Bronchial epithelial cell (primary cell): Measurements from ENCODE around the gene KLHL15. TPM values are rescaled to one million over a fixed set of nuclear protein-coding genes. Genes with fewer than 3 reads are reported as not detected.

ENCODE experiments used
- DNase-seq: peaks from one replicate; pipeline ENCODE4 v3.0.0-alpha.2; 2010; ENCODE audit warnings: low read depth
- FAIRE-seq: peaks from 2 replicates; lab custom pipeline; 2011; peaks lifted over from hg19 to GRCh38; lab: Jason Lieb, UNC
- H3K27me3 ChIP-seq: 2 replicates; pipeline ENCODE4 v1.5.1; 2011; ENCODE audit warnings: low read length; ENCODE audit not compliant: control insufficient read depth, insufficient read depth
- H3K36me3 ChIP-seq: 2 replicates; pipeline ENCODE4 v1.5.1; 2011; ENCODE audit warnings: low read length; ENCODE audit not compliant: control insufficient read depth, insufficient read depth
- H3K4me3 ChIP-seq: 2 replicates; pipeline ENCODE4 v1.5.1; 2011; ENCODE audit warnings: mild to moderate bottlenecking, low read depth, low read length, control low read depth
- total RNA-seq: library from RNA; depleted of rRNA; stranded (reverse); fragments of >200 nt; gene quantifications from 2 replicates; pipeline ENCODE4 v1.2.1, GENCODE V29; 2014
- TF ChIP-seq, protein P1 (sequence below): IDR thresholded peaks from 2 replicates; pipeline ENCODE4 v1.5.1; 2011; ENCODE audit warnings: mild to moderate bottlenecking, moderate library complexity, low read length, control low read depth, inconsistent platforms; ENCODE audit not compliant: insufficient read depth, severe bottlenecking

Gene KLHL15
- total RNA-seq, 1 donor from 2014 or later: 6.1 TPM

DNA sequence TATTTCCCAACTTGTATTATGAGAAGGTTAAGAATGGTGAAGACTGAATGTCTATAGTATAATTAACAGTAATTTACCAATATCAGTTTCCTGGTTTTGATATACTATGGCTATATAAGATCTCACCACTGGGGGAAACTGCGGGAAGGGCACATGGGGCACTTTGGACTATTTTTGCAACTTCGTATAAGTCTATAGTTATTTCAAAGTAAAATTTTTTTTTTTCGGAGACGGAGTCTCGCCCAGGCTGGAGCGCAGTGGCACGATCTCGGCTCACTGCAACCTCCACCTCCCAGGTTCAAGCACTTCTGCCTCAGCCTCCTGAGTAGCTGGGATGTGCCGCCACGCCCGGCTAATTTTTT is 73.1 kb downstream of the KLHL15 start:
- DNase-seq: no peak
- Histone ChIP-seq H3K27me3 (no peaks in the 10 kb centered on the region), H3K36me3 (no peaks in the 10 kb centered on the region), H3K4me3 (no peak overlapping the region)
- no peak for FAIRE-seq
- TF ChIP-seq, protein P1, sequence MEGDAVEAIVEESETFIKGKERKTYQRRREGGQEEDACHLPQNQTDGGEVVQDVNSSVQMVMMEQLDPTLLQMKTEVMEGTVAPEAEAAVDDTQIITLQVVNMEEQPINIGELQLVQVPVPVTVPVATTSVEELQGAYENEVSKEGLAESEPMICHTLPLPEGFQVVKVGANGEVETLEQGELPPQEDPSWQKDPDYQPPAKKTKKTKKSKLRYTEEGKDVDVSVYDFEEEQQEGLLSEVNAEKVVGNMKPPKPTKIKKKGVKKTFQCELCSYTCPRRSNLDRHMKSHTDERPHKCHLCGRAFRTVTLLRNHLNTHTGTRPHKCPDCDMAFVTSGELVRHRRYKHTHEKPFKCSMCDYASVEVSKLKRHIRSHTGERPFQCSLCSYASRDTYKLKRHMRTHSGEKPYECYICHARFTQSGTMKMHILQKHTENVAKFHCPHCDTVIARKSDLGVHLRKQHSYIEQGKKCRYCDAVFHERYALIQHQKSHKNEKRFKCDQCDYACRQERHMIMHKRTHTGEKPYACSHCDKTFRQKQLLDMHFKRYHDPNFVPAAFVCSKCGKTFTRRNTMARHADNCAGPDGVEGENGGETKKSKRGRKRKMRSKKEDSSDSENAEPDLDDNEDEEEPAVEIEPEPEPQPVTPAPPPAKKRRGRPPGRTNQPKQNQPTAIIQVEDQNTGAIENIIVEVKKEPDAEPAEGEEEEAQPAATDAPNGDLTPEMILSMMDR: no peak

DNA sequence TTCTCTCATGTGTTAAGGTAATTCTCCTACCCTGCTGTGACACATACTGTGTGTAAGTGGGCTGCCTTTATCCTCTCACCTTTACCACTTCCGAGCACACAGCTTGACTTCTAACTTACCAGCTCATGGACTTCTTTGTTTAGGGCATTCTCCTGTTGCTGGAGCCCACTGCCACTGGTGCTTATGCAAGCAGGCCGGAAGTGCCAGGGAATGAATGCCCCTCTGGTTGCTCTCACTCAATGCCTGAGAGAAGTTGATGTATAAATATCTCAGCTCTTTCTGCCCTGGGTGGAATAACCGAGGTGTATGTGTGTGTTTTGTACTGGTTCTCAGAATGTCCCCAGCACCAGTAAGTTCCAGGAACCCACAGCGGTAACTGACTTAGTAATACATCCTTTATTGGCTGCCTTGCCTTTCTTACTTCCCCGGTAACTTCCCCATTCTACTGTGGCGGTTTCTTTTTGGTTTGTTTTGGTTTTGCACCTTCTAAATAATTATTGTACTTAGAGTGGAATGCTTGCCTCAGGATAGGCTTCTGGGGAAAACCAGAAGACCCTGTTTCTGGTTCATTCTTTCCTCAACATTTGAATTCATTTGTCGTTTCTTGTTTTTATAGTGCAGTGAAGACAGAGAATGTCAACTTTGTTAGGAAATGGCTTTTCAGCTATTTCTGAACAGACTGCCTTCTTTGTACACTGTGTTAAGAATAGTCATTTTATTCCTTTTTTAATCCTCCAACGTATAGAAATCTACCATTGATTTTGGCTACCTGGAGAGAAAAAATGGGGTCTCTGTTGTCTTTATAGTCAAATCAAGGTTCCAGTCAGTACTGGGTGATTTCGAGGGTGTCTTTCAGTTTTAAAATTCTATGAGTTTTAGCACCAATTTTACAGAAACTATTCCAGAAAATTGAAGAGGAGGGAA is 73.7 kb downstream of the KLHL15 start:
- TF ChIP-seq, protein P1: no peak
- no peak for DNase-seq
- no peaks in the 10 kb centered on the region for H3K36me3 ChIP-seq
- no peak overlapping the region for H3K4me3 ChIP-seq
- FAIRE-seq: no peak
- no peaks in the 10 kb centered on the region for H3K27me3 ChIP-seq

DNA sequence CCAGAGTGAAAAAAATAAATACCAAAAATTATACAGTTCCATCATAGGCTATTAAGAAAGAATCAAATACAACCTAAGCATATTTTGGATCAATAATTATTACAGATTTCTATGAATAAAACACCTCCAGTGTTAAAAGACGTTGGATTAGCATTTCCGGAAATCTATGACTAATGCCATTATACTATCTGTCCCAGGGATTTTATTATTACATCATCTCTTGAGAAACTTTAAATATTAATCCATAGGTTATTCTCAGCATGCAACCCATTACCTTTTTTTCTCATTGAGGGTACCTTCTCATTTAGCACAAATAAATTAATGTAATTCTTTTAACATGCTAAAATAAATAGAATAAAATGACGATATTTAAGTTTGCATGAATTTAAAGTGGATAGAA is 74.6 kb downstream of the KLHL15 start:
- no peaks in the 10 kb centered on the region for H3K27me3 ChIP-seq
- H3K36me3 ChIP-seq: no peaks in the 10 kb centered on the region
- FAIRE-seq (no peak), DNase-seq (peak; percentile 21)
- no peak overlapping the region for H3K4me3 ChIP-seq
- TF ChIP-seq, protein P1: no peak

DNA sequence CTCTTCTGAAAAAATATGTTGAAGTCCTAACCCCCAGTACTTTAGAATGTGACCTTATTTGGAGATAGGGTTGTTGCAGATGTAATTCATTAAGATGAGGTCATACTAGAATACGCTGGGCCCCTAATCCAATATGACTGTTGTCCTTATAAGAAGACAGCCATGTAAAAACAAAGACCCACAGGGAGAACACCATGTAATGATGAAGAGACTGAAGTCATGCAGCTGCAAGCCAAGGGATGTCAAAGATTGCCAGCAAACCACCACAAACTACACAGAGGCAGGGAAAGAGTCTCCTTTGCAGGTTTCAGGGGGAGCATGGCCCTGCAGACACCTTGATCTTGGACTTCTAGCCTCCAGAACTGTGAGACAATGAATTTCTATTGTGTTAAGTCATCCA is 81.8 kb downstream of the KLHL15 start:
- Histone ChIP-seq H3K27me3 (no peaks in the 10 kb centered on the region), H3K4me3 (no peak overlapping the region), H3K36me3 (no peaks in the 10 kb centered on the region)
- TF ChIP-seq, protein P1: no peak
- FAIRE-seq (no peak), DNase-seq (no peak)

DNA sequence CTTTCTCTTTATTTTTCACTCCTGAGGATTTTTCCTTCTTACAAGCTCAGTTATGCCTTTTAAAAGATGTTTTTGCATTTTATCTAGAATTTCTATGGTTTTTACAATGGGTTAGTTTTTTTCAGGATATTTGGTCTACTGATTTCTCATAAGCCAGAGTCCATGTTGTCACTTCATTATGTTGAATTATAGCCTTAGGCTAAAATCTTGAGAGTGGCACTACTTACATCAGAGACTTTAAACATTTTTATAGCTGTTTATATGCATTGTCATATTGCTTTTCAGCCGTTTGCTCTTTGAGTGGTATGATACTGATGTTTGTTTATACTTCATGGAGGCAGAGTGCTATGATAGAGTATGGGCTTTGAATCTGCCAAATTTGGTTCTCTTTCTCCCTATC is 82.8 kb downstream of the KLHL15 start:
- TF ChIP-seq, protein P1: no peak
- DNase-seq (no peak), FAIRE-seq (no peak)
- H3K36me3 ChIP-seq: no peaks in the 10 kb centered on the region
- no peaks in the 10 kb centered on the region for H3K27me3 ChIP-seq
- H3K4me3 ChIP-seq: no peak overlapping the region
